HG03135 (cell line): ENCODE results near the gene WNT8B.

Experiments
- ATAC-seq: cut with Tn5 transposase; IDR thresholded peaks from one replicate; pipeline ENCODE4 v1.9.1; 2021; ENCODE audit warnings: mild to moderate bottlenecking, moderate library complexity; ENCODE audit not compliant: unreplicated experiment

The WNT8B gene, protein sequence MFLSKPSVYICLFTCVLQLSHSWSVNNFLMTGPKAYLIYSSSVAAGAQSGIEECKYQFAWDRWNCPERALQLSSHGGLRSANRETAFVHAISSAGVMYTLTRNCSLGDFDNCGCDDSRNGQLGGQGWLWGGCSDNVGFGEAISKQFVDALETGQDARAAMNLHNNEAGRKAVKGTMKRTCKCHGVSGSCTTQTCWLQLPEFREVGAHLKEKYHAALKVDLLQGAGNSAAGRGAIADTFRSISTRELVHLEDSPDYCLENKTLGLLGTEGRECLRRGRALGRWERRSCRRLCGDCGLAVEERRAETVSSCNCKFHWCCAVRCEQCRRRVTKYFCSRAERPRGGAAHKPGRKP

DNA sequence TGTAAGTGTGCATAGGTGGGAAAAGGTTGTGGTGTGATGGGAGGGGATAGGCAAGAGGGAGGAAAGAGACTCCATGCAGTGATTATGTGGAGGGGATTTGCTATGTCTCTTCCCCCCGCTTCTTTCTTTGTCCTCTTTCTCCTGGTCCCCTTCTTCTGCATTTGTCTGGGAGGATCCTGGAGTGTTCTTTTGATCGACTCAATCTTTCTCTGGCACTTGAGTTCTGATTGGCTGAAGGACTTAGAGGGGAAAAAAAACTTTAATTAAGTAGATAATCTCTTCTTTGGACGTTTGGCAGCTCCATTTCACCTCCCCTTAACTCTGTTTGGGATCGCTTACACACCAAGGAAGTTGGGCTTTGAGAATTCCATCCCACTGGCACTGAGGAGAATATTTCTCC is at the start of gene WNT8B:
WNT8B (plus strand) TSS at position 301 of the 400 bp plus-strand sequence. CDS start 160 bp downstream, outside the sequence.
- no peak for ATAC-seq

- ATAC-seq = no peak
Observed at GRCh38 chr10:100413173-100413572, 49.6 kb upstream of the WNT8B start.

DNA sequence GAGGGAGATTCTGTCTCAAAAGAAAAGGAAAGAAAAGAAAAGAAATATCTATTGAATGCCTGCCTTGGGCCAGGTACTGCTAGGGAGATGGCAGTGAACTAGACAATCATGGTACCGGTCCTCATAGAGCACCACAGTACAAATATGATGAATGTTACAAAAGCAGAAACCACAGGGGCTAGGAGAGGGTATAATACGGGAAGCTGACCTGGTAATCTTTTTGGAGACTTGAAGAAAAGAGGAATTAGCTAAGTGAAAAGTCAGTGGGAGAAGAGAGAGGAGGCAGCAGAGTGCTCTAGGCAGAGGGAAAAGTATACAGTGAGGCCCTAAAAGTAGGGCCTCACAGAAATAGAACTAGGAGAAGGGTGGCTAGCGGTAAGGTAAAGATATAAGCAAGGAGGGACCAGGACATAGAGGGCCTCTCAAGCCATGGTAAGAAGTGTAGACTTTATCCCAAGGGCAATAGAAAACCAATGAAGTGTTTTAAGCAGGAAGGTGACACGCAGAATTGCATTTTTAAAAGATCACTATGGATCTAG is 42.8 kb upstream of the WNT8B start:
- ATAC-seq = no peak

DNA sequence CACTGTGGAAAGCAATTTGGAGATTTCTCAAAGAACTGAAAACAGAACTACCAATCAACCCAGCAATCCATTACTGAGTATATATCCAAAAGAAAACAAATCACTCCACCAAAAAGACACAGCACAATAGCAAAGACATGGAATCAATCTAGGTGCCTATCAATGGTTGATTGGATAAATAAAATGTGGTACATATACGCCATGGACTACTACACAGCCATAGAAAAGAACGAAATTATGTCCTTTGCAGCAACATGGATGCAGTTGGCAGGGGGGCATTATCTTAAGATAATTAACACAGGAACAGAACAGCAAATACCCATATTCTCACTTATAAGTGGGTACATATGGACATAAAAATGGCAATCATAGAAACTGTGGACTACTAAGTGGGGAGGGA is 35.4 kb upstream of the WNT8B start:
- ATAC-seq = no peak

DNA sequence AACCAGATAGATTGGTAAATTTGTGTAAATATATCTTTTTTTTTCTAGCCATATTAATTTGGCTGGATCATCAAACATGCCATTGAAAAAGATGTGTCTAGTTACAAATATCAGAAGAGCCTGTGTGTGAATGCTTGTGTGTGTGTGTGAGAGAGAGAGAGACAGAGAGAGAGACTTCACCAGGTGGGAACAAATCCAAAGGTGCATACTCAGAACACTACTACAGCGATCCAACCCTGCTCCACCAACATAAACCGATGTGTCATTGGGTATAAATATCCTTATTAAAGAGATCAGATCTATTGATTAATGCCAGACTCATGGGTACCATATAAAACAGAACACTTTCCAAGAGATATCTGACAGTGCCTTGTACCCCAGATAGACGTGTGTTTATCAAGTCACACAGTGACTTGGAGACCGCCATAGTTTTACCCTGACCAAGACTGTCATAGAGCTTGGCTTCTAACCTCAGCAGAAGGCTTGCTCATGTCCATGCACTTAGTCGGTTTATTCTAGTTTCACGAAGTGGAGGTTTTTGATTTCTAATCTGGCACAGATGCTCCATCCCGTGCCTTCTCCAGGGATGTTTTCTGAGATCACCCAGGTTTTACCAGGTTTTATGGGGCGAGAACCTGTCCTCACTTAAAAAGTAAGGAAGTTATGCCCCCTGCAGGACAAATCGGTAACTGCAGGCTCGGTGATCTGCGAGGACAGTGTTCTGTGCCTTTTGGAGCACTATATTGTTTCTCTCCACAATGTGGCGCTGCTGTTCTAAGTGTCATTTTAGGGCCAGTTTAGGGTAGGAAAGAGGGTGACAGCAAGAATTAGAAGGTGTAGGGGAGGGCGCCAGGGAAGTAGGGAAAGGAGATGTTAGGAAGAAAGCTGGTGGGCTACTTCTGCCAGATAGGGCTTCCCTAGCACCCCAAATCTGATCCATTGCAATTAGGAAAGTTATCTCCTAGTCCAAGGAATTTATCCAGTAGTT is 29.3 kb upstream of the WNT8B start:
- ATAC-seq = peak; percentile 75

DNA sequence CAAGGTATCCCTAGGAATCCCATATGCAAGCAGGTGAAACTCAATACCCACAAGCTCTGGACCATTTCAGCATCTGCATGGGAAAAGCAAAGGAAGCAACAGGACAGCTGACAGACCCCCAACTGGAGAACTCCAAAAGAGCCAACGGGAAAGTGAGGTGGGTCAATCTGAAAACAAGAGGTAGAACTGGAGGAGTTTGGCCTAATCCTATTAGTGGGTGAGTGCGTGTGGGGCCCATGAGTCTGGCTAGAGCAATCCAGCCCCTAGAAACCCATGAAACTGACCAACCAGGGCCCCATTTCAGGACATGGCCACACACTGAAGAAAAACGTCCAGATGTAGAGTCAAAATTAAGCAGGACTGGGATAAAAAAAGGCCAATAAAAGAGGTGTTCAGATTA is 26.6 kb upstream of the WNT8B start:
- no peak for ATAC-seq

- no peak for ATAC-seq
Observed at GRCh38 chr10:100438674-100439315, 24.0 kb upstream of the WNT8B start.

GRCh38 chr10:100442548-100442947 is 20.3 kb upstream of the WNT8B start:
- no peak for ATAC-seq

DNA sequence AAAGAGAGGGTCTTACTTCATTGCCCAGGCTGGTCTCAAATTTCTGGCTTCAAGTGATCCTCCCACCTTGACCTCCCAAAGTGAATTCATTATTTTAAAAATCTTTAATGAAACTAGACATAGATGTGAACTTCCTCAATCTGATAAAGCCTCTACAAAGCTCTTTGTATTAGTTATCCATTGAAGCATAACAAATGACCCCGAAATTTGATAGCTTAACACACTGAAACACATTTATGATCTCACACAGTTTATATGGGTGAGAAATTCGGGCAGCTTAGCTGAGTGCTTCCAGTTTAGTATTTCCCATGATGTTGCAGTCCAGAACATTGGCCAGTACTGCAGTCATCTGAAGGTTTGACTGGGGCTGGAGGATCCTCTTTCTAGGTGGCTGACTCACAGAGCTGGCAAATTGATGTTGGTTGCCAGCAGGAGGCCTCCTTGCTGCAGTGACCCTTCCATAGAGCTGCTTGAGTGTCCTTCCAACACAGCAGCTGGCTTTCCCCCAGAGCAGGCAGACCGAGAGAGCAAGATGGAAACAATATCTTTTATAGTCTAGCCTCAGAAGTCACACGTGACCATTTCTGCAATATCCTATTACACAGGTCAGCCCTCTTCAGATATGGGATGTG is 16.6 kb upstream of the WNT8B start:
- ATAC-seq = no peak

DNA sequence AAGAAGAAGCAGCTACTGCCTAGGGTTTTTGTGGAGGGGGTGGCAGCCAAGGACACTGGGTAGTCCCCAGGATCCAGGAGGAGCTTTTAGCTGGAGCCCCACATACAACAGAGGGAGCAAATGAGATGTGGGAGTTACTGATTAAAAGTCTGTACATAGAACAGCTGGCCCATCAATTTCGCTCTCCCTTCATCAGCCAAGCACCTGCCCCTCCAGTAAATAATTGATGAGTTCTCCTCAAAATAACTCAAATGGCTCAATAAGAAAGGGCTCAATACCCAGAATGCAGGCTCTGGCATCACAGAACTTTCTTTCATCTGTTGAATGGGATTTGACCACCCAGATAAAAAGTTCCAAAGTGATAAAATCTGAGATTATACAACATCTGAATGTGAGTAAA is 15.1 kb upstream of the WNT8B start:
- no peak for ATAC-seq

DNA sequence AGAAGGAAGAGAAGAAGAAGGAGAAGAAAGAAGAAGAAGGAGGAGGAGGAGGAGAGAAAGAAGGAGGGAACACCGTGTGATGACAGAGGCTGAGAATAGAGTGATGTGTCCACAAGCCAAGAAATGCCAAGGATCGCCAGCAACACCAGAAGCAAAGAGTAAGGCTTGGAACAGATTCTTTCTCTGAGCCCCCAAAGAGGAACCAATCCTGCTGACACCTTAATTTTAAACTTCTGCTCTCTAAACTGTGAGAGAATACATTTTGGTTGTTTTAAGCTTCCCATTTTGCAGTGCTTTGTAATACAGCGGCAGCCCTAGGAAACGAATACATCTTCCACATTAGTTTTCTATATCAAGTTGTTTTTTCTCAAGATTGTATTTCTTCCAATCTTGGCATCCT is 13.9 kb upstream of the WNT8B start:
- ATAC-seq = no peak

GRCh38 chr10:100468322-100468721 is 5.5 kb downstream of the WNT8B start:
- ATAC-seq = no peak

DNA sequence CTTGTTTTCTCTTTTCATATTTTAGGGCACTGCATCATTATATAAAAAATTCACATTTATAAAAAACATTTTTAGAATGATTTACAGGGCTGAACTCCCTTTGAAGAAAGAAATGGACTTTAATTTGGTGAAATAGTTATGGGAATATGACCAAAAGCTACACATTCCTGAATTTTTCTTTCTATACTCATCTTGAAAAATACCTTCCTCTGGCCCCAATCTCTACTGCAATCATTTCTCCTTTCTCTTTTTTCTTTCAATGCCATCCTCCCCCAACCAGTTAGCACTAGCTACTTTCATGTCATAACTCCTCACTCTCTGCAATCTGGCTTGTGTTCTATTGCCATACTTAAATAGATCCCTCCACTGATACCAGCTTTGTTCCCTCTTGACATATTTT is 6.2 kb downstream of the WNT8B start:
- no peak for ATAC-seq

DNA sequence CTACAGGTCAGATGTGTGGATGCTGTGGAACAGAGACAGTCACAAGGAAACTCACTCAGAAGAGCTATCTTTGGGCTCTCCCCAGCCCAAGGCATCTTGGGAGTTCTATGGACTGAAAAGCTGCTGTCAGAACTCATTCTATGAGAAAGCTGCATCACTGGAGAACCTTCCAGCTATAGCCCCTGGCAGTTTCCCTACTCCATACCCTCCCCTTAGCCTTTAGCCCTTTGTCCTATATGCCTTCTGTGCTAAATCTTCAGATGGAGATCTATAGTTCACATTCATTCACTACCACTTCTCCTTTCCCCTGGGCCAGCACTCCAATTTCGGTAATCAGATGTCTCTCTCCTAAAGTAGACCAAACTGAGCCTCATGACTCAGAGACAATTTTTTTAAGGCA is 6.9 kb downstream of the WNT8B start:
- no peak for ATAC-seq

DNA sequence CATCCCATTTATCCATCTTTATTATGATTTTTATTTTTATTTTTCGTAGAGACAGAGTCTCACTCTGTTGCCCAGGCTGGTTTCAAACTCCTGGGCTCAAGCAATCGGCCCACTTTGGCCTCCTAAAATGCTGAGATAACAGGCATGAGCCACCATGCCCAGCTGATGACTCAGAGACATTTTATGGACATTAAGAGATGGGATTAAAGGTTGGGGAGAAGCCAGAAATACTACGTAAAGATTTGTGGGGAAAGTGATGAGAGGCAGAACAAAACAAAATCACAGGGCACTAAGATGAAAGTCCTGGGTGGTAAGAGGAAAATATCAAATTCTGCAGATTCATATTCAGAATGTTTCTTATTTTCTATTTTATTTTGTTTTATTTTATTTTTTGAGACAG is 7.6 kb downstream of the WNT8B start:
- no peak for ATAC-seq

DNA sequence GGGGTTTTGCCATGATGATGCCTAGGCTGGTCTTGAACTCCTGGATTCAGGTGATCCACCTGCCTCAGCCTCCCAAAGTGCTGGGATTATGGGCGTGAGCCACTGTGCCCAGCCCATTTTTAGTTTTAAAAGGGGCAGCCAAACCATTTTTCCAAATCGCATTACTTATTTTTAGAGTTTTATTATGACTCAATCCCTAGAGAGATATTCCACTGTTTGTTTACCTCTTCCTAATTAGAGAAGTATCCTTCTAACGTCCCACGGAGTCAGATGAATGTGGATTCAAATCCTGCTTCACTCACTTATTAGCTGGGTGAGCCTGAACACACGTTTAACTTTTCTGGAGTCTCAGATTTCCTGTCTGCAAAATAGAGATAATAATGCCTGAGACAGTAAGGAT is 15.2 kb downstream of the WNT8B start:
- ATAC-seq = no peak

- no peak for ATAC-seq
Observed at GRCh38 chr10:100479037-100479436, 16.2 kb downstream of the WNT8B start.

GRCh38 chr10:100480002-100480401 is 17.2 kb downstream of the WNT8B start:
- no peak for ATAC-seq

- ATAC-seq = peak; percentile 96
Observed at GRCh38 chr10:100481462-100482081, 18.8 kb downstream of the WNT8B start.

GRCh38 chr10:100482181-100482833 is 19.5 kb downstream of the WNT8B start:
- peak; percentile 36 for ATAC-seq
